Skeletal muscle tissue (tissue), 4 donors: ENCODE data around the gene MITF. TPM values are rescaled to one million over a fixed set of nuclear protein-coding genes. Genes with fewer than 3 reads are reported as not detected.

ENCODE experiments used
- H3K27ac ChIP-seq: one replicate; pipeline ENCODE4 v1.7.0; 2013; ENCODE audit warnings: mild to moderate bottlenecking, low read depth, low read length, inconsistent platforms
- H3K27me3 ChIP-seq, 3 donors: one replicate each; pipeline ENCODE4 v1.7.0; 2013; ENCODE audit warnings: low read length in 3 of 3; ENCODE audit not compliant: control insufficient read depth in 3 of 3, insufficient read depth in 3 of 3
- H3K36me3 ChIP-seq, 3 donors: one replicate each; pipeline ENCODE4 v1.7.0; 2013; ENCODE audit warnings: low read length in 3 of 3; ENCODE audit not compliant: control insufficient read depth in 3 of 3, insufficient read depth in 3 of 3
- H3K4me1 ChIP-seq, 3 donors: one replicate each; pipeline ENCODE4 v1.7.0; 2013; ENCODE audit warnings: low read length in 3 of 3, mild to moderate bottlenecking in 3 of 3; ENCODE audit not compliant: control insufficient read depth in 3 of 3, insufficient read depth in 3 of 3
- H3K4me3 ChIP-seq, 3 donors: one replicate each; pipeline ENCODE4 v1.7.0; 2013; ENCODE audit warnings: low read length in 3 of 3
- H3K9ac ChIP-seq, 3 donors: one replicate each; pipeline ENCODE4 v1.7.0; 2013; ENCODE audit warnings: low read length in 3 of 3, mild to moderate bottlenecking in 3 of 3, moderate library complexity in 2 of 3, low read depth in 1 of 3
- H3K9me3 ChIP-seq, 3 donors: one replicate each; pipeline ENCODE4 v1.7.0; 2013; ENCODE audit warnings: low read length in 3 of 3; ENCODE audit not compliant: control insufficient read depth in 3 of 3
- total RNA-seq: library from RNA; depleted of rRNA; stranded (reverse); fragments of >200 nt; gene quantifications from one replicate; pipeline ENCODE4 v1.2.3, GENCODE V29; 2014
- donor health status: Osteomylitis.

The MITF gene
- total RNA-seq, 1 donor from 2014 or later, result 11.0 TPM

GRCh38 chr3:69876073-69876472, 136.8 kb downstream of the MITF start:
- H3K36me3 ChIP-seq, result peaks cover 0 to 3% (median 0%) of the 10 kb centered on the region in 3 donors
- H3K4me1 ChIP-seq, result peaks cover 5 to 15% (median 11%) of the 10 kb centered on the region in 3 donors
- H3K27ac ChIP-seq, result no peak overlapping the region
- H3K4me3 ChIP-seq, result no peak overlapping the region
- no peak overlapping the region for H3K9ac ChIP-seq
- no peaks in the 10 kb centered on the region for H3K9me3 ChIP-seq
- no peaks in the 10 kb centered on the region for H3K27me3 ChIP-seq

DNA sequence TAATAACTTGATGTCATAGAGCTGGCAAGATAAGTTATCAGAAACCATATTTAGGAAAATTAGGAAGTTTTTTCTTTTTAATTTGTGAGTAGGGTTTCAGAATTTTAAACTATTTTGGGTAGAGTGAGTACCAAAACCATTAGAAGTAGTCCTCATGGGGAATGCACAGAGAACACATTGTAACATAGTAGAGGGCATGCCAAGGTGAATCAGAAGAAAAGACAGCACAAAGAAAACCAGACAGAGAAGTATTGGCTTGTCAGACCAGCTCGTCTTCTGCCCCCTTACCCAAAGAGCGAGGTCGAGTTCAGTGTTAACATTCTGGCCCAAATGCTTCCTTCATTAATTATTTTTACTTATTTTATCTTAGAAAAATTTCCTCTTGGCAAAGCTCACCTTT, 139.0 kb downstream of the MITF start:
- H3K27ac ChIP-seq, result no peak overlapping the region
- peaks cover 0 to 3% (median 0%) of the 10 kb centered on the region in 3 donors for H3K36me3 ChIP-seq
- no peaks in the 10 kb centered on the region for H3K9me3 ChIP-seq
- H3K4me1 ChIP-seq, result peaks cover 0 to 8% (median 6%) of the 10 kb centered on the region in 3 donors
- H3K27me3 ChIP-seq, result no peaks in the 10 kb centered on the region
- H3K9ac ChIP-seq, result no peak overlapping the region
- no peak overlapping the region for H3K4me3 ChIP-seq

- Histone ChIP-seq H3K27ac (no peak overlapping the region), H3K27me3 (no peaks in the 10 kb centered on the region), H3K36me3 (peaks cover 0 to 3% (median 0%) of the 10 kb centered on the region in 3 donors), H3K4me3 (no peak overlapping the region), H3K4me1 (peaks cover 0 to 4% (median 4%) of the 10 kb centered on the region in 3 donors), H3K9me3 (no peaks in the 10 kb centered on the region), H3K9ac (no peak overlapping the region)
Observed at GRCh38 chr3:69879051-69879450, 139.8 kb downstream of the MITF start.

DNA sequence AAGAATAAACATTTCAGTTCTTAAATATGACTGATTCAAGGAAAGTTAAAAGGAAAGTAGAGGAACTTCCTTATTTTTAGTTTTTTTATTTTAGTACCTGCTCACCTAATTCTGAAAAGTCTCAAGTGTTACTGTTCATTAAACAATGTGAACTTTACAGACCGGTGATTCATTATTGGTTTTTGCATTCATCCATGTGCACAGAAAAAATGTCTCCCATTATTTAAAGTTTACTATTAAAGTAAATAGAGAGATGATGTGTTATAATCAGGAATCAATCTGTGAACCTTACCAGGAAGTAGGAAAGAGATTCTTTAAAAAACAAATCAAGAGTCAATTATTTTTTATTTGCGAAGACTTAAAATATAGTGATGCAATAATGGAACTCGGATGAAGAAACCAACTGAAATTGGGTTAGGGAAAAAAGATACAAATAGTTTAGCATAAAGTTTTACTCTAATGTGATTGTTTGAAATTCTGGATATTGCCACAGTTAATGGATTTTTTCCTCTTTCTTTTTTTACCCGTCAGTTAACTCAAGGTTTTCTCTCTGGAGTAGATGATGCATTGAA, 140.9 kb downstream of the MITF start:
- Histone ChIP-seq H3K9me3 (no peaks in the 10 kb centered on the region), H3K4me1 (peaks cover 0 to 4% (median 4%) of the 10 kb centered on the region in 3 donors), H3K4me3 (no peak overlapping the region), H3K27ac (no peak overlapping the region), H3K9ac (no peak overlapping the region), H3K36me3 (peaks cover 0 to 3% (median 0%) of the 10 kb centered on the region in 3 donors), H3K27me3 (no peaks in the 10 kb centered on the region)

DNA sequence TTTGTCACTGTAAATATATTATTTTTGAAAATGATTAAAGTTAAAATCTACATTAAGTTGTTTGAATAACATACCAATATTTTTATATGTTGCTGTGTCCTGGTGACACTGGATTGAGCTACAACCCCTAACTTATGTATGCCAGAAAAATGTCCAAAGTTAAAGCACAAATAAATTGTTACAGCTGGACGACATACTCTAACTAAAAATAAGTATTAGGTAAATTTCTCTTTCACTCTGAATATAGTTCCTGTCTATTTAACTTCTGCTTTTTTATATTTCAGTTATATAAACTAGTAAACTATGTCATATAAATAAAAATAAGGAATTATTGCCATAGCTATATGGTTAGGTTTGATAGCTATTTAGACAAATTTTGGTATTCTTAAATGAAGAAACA, 141.8 kb downstream of the MITF start:
- H3K27me3 ChIP-seq, result no peaks in the 10 kb centered on the region

DNA sequence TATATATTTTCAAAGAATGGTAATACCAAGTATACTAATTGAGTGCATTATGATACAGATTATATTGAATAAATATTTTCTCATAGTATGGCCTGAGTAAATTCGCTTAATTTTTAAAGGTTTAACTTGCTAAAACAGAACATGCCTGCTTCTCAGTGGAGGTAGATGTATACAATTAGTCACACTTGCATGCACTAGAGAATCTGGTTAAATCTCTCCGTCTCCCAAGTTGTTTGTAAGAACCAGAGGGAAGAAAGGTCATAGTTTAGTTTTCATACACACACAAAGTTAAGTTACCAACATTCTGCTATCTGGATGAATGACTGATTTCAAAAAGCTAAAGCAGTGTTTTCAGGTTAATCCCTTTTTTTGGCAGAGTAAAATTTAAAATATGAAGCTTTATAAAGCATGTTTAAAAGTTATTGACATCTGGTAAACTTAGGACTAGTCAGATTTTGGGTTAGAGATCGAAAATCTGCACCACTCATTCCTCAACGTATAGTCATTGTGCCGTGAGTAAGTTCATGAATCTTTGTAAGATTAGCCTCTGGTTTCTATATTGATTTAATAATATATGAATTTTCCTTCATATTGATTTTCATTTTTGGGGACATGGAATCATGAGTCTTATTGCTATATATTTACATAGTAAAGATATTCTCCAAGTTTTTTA, 142.6 kb downstream of the MITF start:
- Histone ChIP-seq H3K27ac (no peak overlapping the region), H3K27me3 (no peaks in the 10 kb centered on the region), H3K36me3 (peaks cover 0 to 3% (median 3%) of the 10 kb centered on the region in 3 donors), H3K9me3 (no peaks in the 10 kb centered on the region), H3K9ac (no peak overlapping the region), H3K4me3 (no peak overlapping the region), H3K4me1 (peaks cover 0 to 4% (median 4%) of the 10 kb centered on the region in 3 donors)

More for the DNA sequence above, 141.8 kb downstream of the MITF start:
- Histone ChIP-seq H3K9me3 (no peaks in the 10 kb centered on the region), H3K4me1 (peaks cover 4% of the 10 kb centered on the region in 3 donors), H3K36me3 (peaks cover 0 to 3% (median 0%) of the 10 kb centered on the region in 3 donors), H3K27ac (no peak overlapping the region), H3K4me3 (no peak overlapping the region), H3K9ac (no peak overlapping the region)

DNA sequence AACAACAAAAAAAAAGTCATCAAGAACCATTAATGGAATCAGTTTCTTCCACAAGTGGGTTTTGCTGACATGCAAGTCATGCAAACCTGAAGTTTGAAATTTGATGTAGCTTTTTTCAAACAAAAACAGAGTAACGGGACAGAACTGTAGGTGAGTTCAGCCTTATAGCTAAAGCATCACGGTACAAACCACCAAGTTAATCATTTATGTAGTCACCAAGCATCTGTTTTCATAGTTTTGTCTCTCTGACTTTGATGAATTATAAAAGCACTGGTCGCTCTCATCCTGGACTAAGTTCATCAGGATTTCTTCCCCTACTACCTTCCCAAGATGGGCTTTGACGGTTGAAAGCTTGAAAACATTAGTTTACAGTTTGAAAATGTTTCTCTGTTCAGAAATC, 143.3 kb downstream of the MITF start:
- H3K27me3 ChIP-seq, result no peaks in the 10 kb centered on the region
- H3K4me3 ChIP-seq, result no peak overlapping the region
- no peak overlapping the region for H3K9ac ChIP-seq
- peaks cover 0 to 4% (median 1%) of the 10 kb centered on the region in 3 donors for H3K4me1 ChIP-seq
- H3K9me3 ChIP-seq, result no peaks in the 10 kb centered on the region
- no peak overlapping the region for H3K27ac ChIP-seq
- H3K36me3 ChIP-seq, result peaks cover 0 to 3% (median 3%) of the 10 kb centered on the region in 3 donors

DNA sequence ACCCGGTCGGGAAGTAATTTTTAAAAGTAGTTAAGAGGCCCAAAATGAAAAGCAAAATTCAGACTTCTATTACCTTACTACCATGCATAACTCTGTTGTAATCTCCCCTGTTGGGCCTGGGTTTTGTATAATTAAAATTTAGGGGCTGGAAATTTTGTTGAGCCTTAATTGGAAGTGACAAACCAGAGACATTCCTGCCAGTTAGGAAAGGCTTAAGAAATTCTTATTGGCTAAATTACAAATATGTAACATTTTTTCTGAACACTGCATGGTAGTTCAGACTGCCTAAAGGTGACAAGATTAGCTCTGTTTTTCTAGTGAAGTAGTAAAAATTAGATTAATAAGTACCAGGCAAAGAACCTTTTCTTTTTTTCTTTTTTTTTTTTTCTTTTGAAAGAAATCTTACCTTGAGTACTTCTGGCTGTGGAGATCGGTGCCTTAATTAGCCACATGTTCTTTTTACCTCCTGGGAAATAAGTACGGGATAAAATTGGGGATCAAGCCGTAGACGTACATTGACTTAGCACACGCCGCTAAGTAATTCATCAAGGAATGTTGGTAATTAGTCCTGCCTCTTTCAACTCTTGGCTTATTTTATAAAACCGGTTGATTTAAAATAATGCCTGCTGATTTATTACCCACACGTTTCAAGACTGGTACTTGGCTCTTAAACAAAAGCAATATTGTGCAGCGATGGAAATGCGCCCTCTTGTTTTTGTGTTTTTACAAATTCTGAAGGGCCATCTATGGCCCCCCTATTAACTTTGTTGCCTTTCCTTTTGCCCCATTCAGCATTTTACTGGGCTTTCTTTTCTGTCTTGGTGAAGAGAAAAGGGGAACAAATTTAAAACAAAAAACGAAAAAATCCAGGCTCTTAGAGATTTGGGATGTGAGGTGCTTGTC, 149.0 kb downstream of the MITF start:
- no peak overlapping the region for H3K27ac ChIP-seq
- H3K4me1 ChIP-seq, result peaks cover 2 to 4% (median 3%) of the 10 kb centered on the region in 3 donors
- H3K9me3 ChIP-seq, result no peaks in the 10 kb centered on the region
- no peaks in the 10 kb centered on the region for H3K27me3 ChIP-seq
- peaks cover 0 to 3% (median 0%) of the 10 kb centered on the region in 3 donors for H3K36me3 ChIP-seq
- no peak overlapping the region for H3K4me3 ChIP-seq
- no peak overlapping the region for H3K9ac ChIP-seq

DNA sequence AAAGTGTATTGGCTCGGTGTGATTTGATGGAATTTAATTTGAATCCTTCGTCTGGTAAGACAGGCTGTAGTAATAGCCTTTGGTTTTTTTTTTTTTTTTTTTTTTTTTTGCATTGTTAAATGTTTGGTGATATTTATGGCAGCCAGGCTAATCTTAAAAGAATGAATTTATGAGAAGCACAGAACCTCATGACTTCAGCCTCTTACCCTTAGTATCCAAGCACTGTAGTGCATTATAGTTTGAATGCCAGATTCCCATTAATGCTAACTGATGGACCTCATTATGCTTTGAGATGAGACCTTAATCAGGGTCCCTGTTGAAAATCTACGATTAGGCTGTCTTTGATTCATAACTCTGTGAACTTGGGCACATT, 149.7 kb downstream of the MITF start:
- H3K27me3 ChIP-seq, result no peaks in the 10 kb centered on the region
- no peaks in the 10 kb centered on the region for H3K9me3 ChIP-seq
- H3K4me1 ChIP-seq, result peaks cover 2 to 4% (median 3%) of the 10 kb centered on the region in 3 donors
- H3K27ac ChIP-seq, result no peak overlapping the region
- H3K9ac ChIP-seq, result no peak overlapping the region
- H3K4me3 ChIP-seq, result no peak overlapping the region
- H3K36me3 ChIP-seq, result peaks cover 0 to 3% (median 0%) of the 10 kb centered on the region in 3 donors
